ENCODE measurements around the gene AIF1L.

Gene AIF1L

GRCh38 chr9:131076347-131077195 lies 19.8 kb upstream of the AIF1L start:
- no peak for DNase-seq (ENCODE audit: low read depth, low spot score)

GRCh38 chr9:131078427-131079366 lies 17.6 kb upstream of the AIF1L start:
- no peak for DNase-seq (ENCODE audit: low read depth, low spot score)

- DNase-seq (ENCODE audit: low read depth, low spot score): no peak
Measured at GRCh38 chr9:131080589-131080988, 15.7 kb upstream of the AIF1L start.

- no peak for DNase-seq (ENCODE audit: low read depth, low spot score)
Measured at GRCh38 chr9:131081868-131082267, 14.5 kb upstream of the AIF1L start.

GRCh38 chr9:131082774-131083512 lies 13.4 kb upstream of the AIF1L start:
- no peak for DNase-seq (ENCODE audit: low read depth, low spot score)

GRCh38 chr9:131084661-131085369 lies 11.5 kb upstream of the AIF1L start:
- DNase-seq (ENCODE audit: low read depth, low spot score): no peak

- DNase-seq (ENCODE audit: low read depth, low spot score): no peak
Measured at GRCh38 chr9:131085370-131086122, 10.8 kb upstream of the AIF1L start.

- no peak for DNase-seq (ENCODE audit: low read depth, low spot score)
Measured at GRCh38 chr9:131087354-131087893, 8.9 kb upstream of the AIF1L start.

- DNase-seq (ENCODE audit: low read depth, low spot score): no peak
Measured at GRCh38 chr9:131090025-131090787, 6.1 kb upstream of the AIF1L start.

- DNase-seq (ENCODE audit: low read depth, low spot score): no peak
Measured at GRCh38 chr9:131091352-131091992, 4.9 kb upstream of the AIF1L start.

- no peak for DNase-seq (ENCODE audit: low read depth, low spot score)
Measured at GRCh38 chr9:131092030-131092429, 4.3 kb upstream of the AIF1L start.

GRCh38 chr9:131092548-131093440 lies 3.5 kb upstream of the AIF1L start:
- DNase-seq (ENCODE audit: low read depth, low spot score): no peak

- no peak for DNase-seq (ENCODE audit: low read depth, low spot score)
Measured at GRCh38 chr9:131094015-131094414, 2.3 kb upstream of the AIF1L start.

GRCh38 chr9:131094622-131095021 lies 1.7 kb upstream of the AIF1L start:
- no peak for DNase-seq (ENCODE audit: low read depth, low spot score)

- no peak for DNase-seq (ENCODE audit: low read depth, low spot score)
Measured at GRCh38 chr9:131095666-131096268, 564 bp upstream of the AIF1L start.

GRCh38 chr9:131097126-131097947 lies 1.0 kb downstream of the AIF1L start:
- DNase-seq (ENCODE audit: low read depth, low spot score): no peak

- DNase-seq (ENCODE audit: low read depth, low spot score): no peak
Measured at GRCh38 chr9:131097948-131098278, 1.6 kb downstream of the AIF1L start.

Data from activated naive CD8-positive, alpha-beta T cell treated with anti-CD3 and anti-CD28 coated beads, Interleukin-2, amount 50 U/mL, for 16 hours (primary cell).